GM19043 (cell line): ENCODE results near the gene CA9.

ENCODE experiments used
- ATAC-seq: cut with Tn5 transposase; IDR thresholded peaks from one replicate; pipeline ENCODE4 v1.9.1; 2021; ENCODE audit warnings: low read depth; ENCODE audit not compliant: unreplicated experiment

Gene CA9

GRCh38 chr9:35711501-35712428 is 38.0 kb downstream of the CA9 start:
- ATAC-seq, result no peak

GRCh38 chr9:35712762-35713400 is 39.2 kb downstream of the CA9 start:
- ATAC-seq, result no peak

- no peak for ATAC-seq
These were observed 39.9 kb downstream of the CA9 start for GRCh38 chr9:35713578-35713977.

- no peak for ATAC-seq
These were observed 40.4 kb downstream of the CA9 start for GRCh38 chr9:35714123-35714522.

GRCh38 chr9:35714579-35715252 is 41.0 kb downstream of the CA9 start:
- ATAC-seq, result no peak

- ATAC-seq, result no peak
These were observed 42.5 kb downstream of the CA9 start for GRCh38 chr9:35716230-35716629.

- ATAC-seq, result no peak
These were observed 43.6 kb downstream of the CA9 start for GRCh38 chr9:35717132-35717870.

GRCh38 chr9:35718721-35719511 is 45.2 kb downstream of the CA9 start:
- ATAC-seq, result no peak

GRCh38 chr9:35719546-35719945 is 45.8 kb downstream of the CA9 start:
- no peak for ATAC-seq

GRCh38 chr9:35723426-35723825 is 49.7 kb downstream of the CA9 start:
- no peak for ATAC-seq

- ATAC-seq, result no peak
These were observed 50.2 kb downstream of the CA9 start for GRCh38 chr9:35723908-35724307.

GRCh38 chr9:35725362-35725761 is 51.6 kb downstream of the CA9 start:
- no peak for ATAC-seq

GRCh38 chr9:35726931-35727330 is 53.2 kb downstream of the CA9 start:
- ATAC-seq, result no peak

GRCh38 chr9:35727676-35728040 is 53.9 kb downstream of the CA9 start:
- no peak for ATAC-seq

- ATAC-seq, result no peak
These were observed 54.6 kb downstream of the CA9 start for GRCh38 chr9:35728041-35728971.

- no peak for ATAC-seq
These were observed 55.4 kb downstream of the CA9 start for GRCh38 chr9:35729101-35729500.

GRCh38 chr9:35729700-35730485 is 56.2 kb downstream of the CA9 start:
- ATAC-seq, result no peak

- ATAC-seq, result no peak
These were observed 56.7 kb downstream of the CA9 start for GRCh38 chr9:35730486-35730854.
